ENCODE data around the gene FAM120AOS.
A peak's percentile ranks its signal among the peaks of the same experiment; 100 is the strongest.
"Not testable (repeated sequence)": the region's sequence is repeated elsewhere in the genome, so short reads cannot be mapped to it uniquely, and the experiment has no call there.

Gene FAM120AOS

GRCh38 chr9:93456022-93456421 lies 2.6 kb upstream of the FAM120AOS start:
- Histone ChIP-seq H3K9ac (ENCODE audit: low read length) (no peak overlapping the region), H3K4me3 (ENCODE audit: low read length) (no peak overlapping the region), H3K4me1 (ENCODE audit: control insufficient read depth, low read depth, low read length) (peaks cover 24% of the 10 kb centered on the region), H3K36me3 (ENCODE audit: control insufficient read depth, low read depth, low read length) (no peaks in the 10 kb centered on the region), H3K27me3 (ENCODE audit: control insufficient read depth, insufficient read depth, low read length) (no peaks in the 10 kb centered on the region), H3K9me3 (ENCODE audit: control insufficient read depth, low read depth, low read length) (no peaks in the 10 kb centered on the region), H3K27ac (ENCODE audit: low read length) (no peak overlapping the region)

- Histone ChIP-seq H3K4me3 (ENCODE audit: low read length) (peak overlapping the region; percentile 79), H3K27me3 (ENCODE audit: control insufficient read depth, insufficient read depth, low read length) (no peaks in the 10 kb centered on the region), H3K36me3 (ENCODE audit: control insufficient read depth, low read depth, low read length) (peaks cover 8% of the 10 kb centered on the region), H3K9ac (ENCODE audit: low read length) (peak overlapping the region; percentile 82), H3K27ac (ENCODE audit: low read length) (no peak overlapping the region), H3K9me3 (ENCODE audit: control insufficient read depth, low read depth, low read length) (no peaks in the 10 kb centered on the region), H3K4me1 (ENCODE audit: control insufficient read depth, low read depth, low read length) (peaks cover 21% of the 10 kb centered on the region)
Observed at GRCh38 chr9:93452710-93453046, 703 bp downstream of the FAM120AOS start.

DNA sequence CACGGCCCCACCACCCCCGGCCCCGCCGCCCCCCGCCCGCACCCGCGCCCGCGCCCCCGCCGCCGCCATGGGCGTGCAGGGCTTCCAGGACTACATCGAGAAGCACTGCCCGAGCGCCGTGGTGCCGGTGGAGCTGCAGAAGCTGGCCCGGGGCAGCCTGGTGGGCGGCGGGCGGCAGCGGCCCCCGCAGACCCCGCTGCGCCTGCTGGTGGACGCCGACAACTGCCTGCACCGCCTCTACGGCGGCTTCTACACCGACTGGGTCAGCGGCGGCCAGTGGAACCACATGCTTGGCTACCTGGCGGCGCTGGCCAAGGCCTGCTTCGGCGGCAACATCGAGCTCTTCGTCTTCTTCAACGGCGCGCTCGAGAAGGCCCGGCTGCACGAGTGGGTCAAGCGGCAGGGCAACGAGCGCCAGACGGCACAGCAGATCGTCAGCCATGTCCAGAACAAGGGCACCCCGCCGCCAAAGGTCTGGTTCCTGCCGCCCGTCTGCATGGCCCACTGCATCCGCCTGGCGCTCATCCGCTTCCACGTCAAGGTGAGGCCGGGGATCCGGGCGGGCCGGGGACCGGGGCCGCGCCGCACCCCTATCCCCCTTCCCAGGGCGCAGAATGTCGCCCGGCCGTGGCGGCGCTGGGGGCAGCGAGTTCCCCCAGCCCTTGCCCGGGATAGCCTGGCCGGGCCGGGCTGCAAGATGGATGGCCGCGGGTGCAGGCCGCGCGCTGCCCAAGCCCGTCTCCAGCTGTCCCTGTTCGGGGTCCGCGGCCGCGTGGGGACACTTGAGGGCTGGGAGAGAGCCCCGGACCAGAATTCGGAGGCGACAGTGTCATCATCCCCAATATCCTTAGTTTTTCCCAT lies 1.3 kb downstream of the FAM120AOS start:
- Histone ChIP-seq H3K4me3 (ENCODE audit: low read length) (peak overlapping the region; percentile 79), H3K36me3 (ENCODE audit: control insufficient read depth, low read depth, low read length) (peaks cover 14% of the 10 kb centered on the region), H3K9ac (ENCODE audit: low read length) (peak overlapping the region; percentile 82), H3K27me3 (ENCODE audit: control insufficient read depth, insufficient read depth, low read length) (no peaks in the 10 kb centered on the region), H3K27ac (ENCODE audit: low read length) (no peak overlapping the region), H3K4me1 (ENCODE audit: control insufficient read depth, low read depth, low read length) (peaks cover 21% of the 10 kb centered on the region), H3K9me3 (ENCODE audit: control insufficient read depth, low read depth, low read length) (no peaks in the 10 kb centered on the region)

DNA sequence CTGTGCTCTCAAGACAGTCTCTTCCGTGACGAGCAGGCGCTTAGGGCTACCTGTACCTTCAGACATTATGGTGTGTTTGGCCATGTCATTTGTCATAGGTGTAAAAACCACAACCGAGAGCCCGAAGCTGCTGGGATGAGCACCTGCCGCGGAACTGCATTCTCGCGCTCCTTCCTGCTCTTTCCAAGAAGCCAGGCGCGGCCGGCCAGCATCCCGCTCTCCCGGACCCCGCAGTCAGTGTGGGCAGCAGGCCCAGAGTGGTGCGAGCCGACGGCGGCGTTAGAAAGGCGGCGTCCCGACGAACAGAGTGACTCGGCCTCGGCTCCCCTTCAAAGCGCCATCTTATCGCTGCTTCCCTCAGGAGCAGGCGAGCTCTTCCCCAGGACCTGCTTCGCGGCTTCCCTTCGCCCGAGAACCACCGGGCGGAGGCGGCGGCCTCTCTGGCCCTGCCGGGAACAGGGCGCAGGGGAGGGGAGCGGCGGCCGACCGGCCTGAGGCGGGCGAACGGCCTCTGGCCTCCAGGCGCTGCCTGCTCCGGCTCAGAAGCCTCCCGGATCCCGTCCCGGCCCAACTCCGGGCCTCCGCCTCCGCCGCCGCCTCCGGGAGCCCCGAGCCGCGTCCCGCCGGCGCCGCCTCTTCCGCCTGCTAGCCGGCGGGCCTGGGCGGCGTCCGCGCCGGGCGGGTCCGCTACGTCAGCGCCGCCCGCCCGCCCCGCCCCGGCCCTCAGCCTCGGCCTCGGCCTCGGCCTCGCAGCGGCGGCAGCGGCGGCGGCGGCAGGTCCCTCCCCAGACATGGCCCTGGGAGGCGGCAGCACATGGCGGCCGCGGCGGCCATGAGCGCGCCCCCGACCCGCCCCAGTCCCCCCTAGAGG lies 2.2 kb downstream of the FAM120AOS start, which contains the start of gene FAM120A:
Gene FAM120A, plus strand, starts transcription at position 741 of the 871 bp plus-strand sequence. CDS start 231 bp downstream, outside the sequence.
- Histone ChIP-seq H3K27me3 (ENCODE audit: control insufficient read depth, insufficient read depth, low read length) (no peaks in the 10 kb centered on the region), H3K4me1 (ENCODE audit: control insufficient read depth, low read depth, low read length) (peaks cover 21% of the 10 kb centered on the region), H3K9ac (ENCODE audit: low read length) (peak within 1 kb of the TSS; percentile 82), H3K27ac (ENCODE audit: low read length) (peak within 1 kb of the TSS; percentile 53), H3K9me3 (ENCODE audit: control insufficient read depth, low read depth, low read length) (no peaks in the 10 kb centered on the region), H3K36me3 (ENCODE audit: control insufficient read depth, low read depth, low read length) (peaks cover 23% of the 10 kb centered on the region), H3K4me3 (ENCODE audit: low read length) (peak within 1 kb of the TSS; percentile 85)

- no peak overlapping the region for H3K27ac ChIP-seq (ENCODE audit: low read length)
- H3K36me3 ChIP-seq (ENCODE audit: control insufficient read depth, low read depth, low read length) = peaks cover 27% of the 10 kb centered on the region
- H3K9me3 ChIP-seq (ENCODE audit: control insufficient read depth, low read depth, low read length) = no peaks in the 10 kb centered on the region
- peaks cover 6% of the 10 kb centered on the region for H3K4me1 ChIP-seq (ENCODE audit: control insufficient read depth, low read depth, low read length)
- no peak overlapping the region for H3K4me3 ChIP-seq (ENCODE audit: low read length)
- H3K9ac ChIP-seq (ENCODE audit: low read length) = no peak overlapping the region
- H3K27me3 ChIP-seq (ENCODE audit: control insufficient read depth, insufficient read depth, low read length) = no peaks in the 10 kb centered on the region
Observed at GRCh38 chr9:93447655-93448054, 5.7 kb downstream of the FAM120AOS start.

- Histone ChIP-seq H3K4me3 (ENCODE audit: low read length) (no peak overlapping the region), H3K9me3 (ENCODE audit: control insufficient read depth, low read depth, low read length) (no peaks in the 10 kb centered on the region), H3K9ac (ENCODE audit: low read length) (no peak overlapping the region), H3K4me1 (ENCODE audit: control insufficient read depth, low read depth, low read length) (peaks cover 6% of the 10 kb centered on the region), H3K27ac (ENCODE audit: low read length) (no peak overlapping the region), H3K36me3 (ENCODE audit: control insufficient read depth, low read depth, low read length) (peaks cover 27% of the 10 kb centered on the region), H3K27me3 (ENCODE audit: control insufficient read depth, insufficient read depth, low read length) (no peaks in the 10 kb centered on the region)
Observed at GRCh38 chr9:93446073-93446472, 7.3 kb downstream of the FAM120AOS start.

GRCh38 chr9:93440896-93441580 lies 12.3 kb downstream of the FAM120AOS start:
- Histone ChIP-seq H3K27me3 (ENCODE audit: control insufficient read depth, insufficient read depth, low read length) (no peaks in the 10 kb centered on the region), H3K27ac (ENCODE audit: low read length) (no peak overlapping the region), H3K9me3 (ENCODE audit: control insufficient read depth, low read depth, low read length) (no peaks in the 10 kb centered on the region), H3K4me3 (ENCODE audit: low read length) (no peak overlapping the region), H3K4me1 (ENCODE audit: control insufficient read depth, low read depth, low read length) (no peaks in the 10 kb centered on the region), H3K36me3 (ENCODE audit: control insufficient read depth, low read depth, low read length) (peaks cover 2% of the 10 kb centered on the region), H3K9ac (ENCODE audit: low read length) (no peak overlapping the region)

DNA sequence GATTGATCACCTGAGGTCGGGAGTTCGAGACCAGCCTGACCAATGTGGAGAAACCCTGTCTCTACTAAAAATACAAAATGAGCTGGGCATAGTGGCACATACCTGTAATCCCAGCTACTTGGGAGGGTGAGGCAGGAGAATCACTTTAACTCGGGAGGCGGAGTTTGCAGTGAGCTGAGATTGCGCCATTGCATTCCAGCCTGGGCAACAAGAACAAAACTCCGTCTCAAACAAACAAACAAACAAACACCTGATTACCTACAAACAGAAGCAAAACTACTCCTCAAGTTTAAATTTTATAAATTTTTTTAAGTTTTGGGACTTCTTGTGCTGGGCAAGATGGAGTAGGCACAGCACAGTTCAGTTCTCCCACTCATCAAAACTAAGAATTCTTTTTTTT lies 14.1 kb downstream of the FAM120AOS start:
- H3K36me3 ChIP-seq (ENCODE audit: control insufficient read depth, low read depth, low read length); H3K4me3 ChIP-seq (ENCODE audit: low read length); H3K9me3 ChIP-seq (ENCODE audit: control insufficient read depth, low read depth, low read length); H3K27me3 ChIP-seq (ENCODE audit: control insufficient read depth, insufficient read depth, low read length); H3K27ac ChIP-seq (ENCODE audit: low read length); H3K4me1 ChIP-seq (ENCODE audit: control insufficient read depth, low read depth, low read length); H3K9ac ChIP-seq (ENCODE audit: low read length): not testable (repeated sequence)

- Histone ChIP-seq H3K27me3 (ENCODE audit: control insufficient read depth, insufficient read depth, low read length) (no peaks in the 10 kb centered on the region), H3K9ac (ENCODE audit: low read length) (no peak overlapping the region), H3K4me3 (ENCODE audit: low read length) (no peak overlapping the region), H3K36me3 (ENCODE audit: control insufficient read depth, low read depth, low read length) (no peaks in the 10 kb centered on the region), H3K4me1 (ENCODE audit: control insufficient read depth, low read depth, low read length) (no peaks in the 10 kb centered on the region), H3K9me3 (ENCODE audit: control insufficient read depth, low read depth, low read length) (no peaks in the 10 kb centered on the region), H3K27ac (ENCODE audit: low read length) (no peak overlapping the region)
Observed at GRCh38 chr9:93437996-93438395, 15.4 kb downstream of the FAM120AOS start.

DNA sequence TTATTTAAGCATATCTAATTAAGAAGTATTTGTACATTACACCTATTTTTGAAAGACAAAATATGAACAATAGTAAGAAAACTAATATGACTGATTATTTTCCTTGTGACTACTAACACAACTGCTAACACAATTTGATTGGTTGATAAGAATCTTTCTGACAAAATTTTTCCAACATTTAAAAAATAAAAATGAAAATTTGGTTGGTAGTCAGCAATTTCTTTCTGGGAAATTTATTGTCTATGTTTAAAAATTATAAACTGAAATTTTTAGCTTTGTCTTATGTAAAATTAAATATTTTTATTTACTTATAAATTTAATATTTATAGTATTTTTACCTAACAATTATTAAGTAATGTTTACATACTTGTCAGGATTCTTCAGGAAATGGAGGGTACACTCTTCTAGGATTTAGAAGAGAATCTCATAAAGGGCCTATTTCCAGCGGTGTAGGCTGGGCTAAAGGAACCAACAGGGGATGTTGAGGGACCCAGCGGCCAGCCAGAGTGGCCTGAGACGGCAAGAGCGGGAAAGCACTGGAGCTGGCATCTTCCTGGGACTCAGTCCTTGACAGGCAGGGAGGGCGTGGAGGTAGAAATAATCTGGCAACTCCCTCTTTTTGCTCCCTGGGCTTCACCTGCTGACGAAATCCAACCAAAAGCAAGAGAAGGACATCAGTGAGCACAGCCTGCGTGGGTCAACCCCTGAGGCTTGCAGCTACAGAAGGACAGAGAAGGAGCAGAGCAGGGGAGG lies 16.6 kb downstream of the FAM120AOS start:
- Histone ChIP-seq H3K27ac (ENCODE audit: low read length) (no peak overlapping the region), H3K4me1 (ENCODE audit: control insufficient read depth, low read depth, low read length) (no peaks in the 10 kb centered on the region), H3K4me3 (ENCODE audit: low read length) (no peak overlapping the region), H3K9ac (ENCODE audit: low read length) (no peak overlapping the region), H3K36me3 (ENCODE audit: control insufficient read depth, low read depth, low read length) (no peaks in the 10 kb centered on the region), H3K27me3 (ENCODE audit: control insufficient read depth, insufficient read depth, low read length) (no peaks in the 10 kb centered on the region), H3K9me3 (ENCODE audit: control insufficient read depth, low read depth, low read length) (no peaks in the 10 kb centered on the region)

- H3K4me1 ChIP-seq (ENCODE audit: control insufficient read depth, low read depth, low read length) = no peaks in the 10 kb centered on the region
- no peak overlapping the region for H3K9ac ChIP-seq (ENCODE audit: low read length)
- no peak overlapping the region for H3K4me3 ChIP-seq (ENCODE audit: low read length)
- H3K27me3 ChIP-seq (ENCODE audit: control insufficient read depth, insufficient read depth, low read length) = no peaks in the 10 kb centered on the region
- no peaks in the 10 kb centered on the region for H3K36me3 ChIP-seq (ENCODE audit: control insufficient read depth, low read depth, low read length)
- H3K9me3 ChIP-seq (ENCODE audit: control insufficient read depth, low read depth, low read length) = no peaks in the 10 kb centered on the region
- no peak overlapping the region for H3K27ac ChIP-seq (ENCODE audit: low read length)
Observed at GRCh38 chr9:93436218-93436617, 17.2 kb downstream of the FAM120AOS start.

All from iPS-18a (cell line).